ENCODE measurements around the gene TDRD15.
"Not testable (repeated sequence)": the region's sequence is repeated elsewhere in the genome, so short reads cannot be mapped to it uniquely, and the experiment has no call there.

The TDRD15 gene

GRCh38 chr2:21148718-21149117 is 24.9 kb downstream of the TDRD15 start:
- DNase-seq: no peak

GRCh38 chr2:21151234-21151633 is 27.5 kb downstream of the TDRD15 start:
- DNase-seq: not testable (repeated sequence)

- no peak for DNase-seq
These were observed 31.8 kb downstream of the TDRD15 start for GRCh38 chr2:21155365-21156136.

- no peak for DNase-seq
These were observed 37.4 kb downstream of the TDRD15 start for GRCh38 chr2:21161122-21161521.

- DNase-seq: no peak
These were observed 38.3 kb downstream of the TDRD15 start for GRCh38 chr2:21161832-21162614.

- no peak for DNase-seq
These were observed 38.8 kb downstream of the TDRD15 start for GRCh38 chr2:21162615-21162878.

GRCh38 chr2:21163213-21163612 is 39.4 kb downstream of the TDRD15 start:
- DNase-seq: no peak

- no peak for DNase-seq
These were observed 41.6 kb downstream of the TDRD15 start for GRCh38 chr2:21165350-21165749.

- no peak for DNase-seq
These were observed 52.3 kb downstream of the TDRD15 start for GRCh38 chr2:21175895-21176646.

- DNase-seq: no peak
These were observed 58.2 kb downstream of the TDRD15 start for GRCh38 chr2:21181957-21182356.

- DNase-seq: no peak
These were observed 59.5 kb downstream of the TDRD15 start for GRCh38 chr2:21183306-21183705.

- no peak for DNase-seq
These were observed 60.0 kb downstream of the TDRD15 start for GRCh38 chr2:21183726-21184125.

- DNase-seq: no peak
These were observed 67.8 kb downstream of the TDRD15 start for GRCh38 chr2:21191535-21191934.
